Esophagus muscularis mucosa (tissue), 4 donors: ENCODE results near the gene NUP98.

Experiments used
- CTCF ChIP-seq, 3 experiments: fragments of 200-600 bp in 2 of 3; fragments of 450-650 bp in 1 of 3; sonication (generic) in 2 of 3; IDR thresholded peaks; one replicate each; pipeline ENCODE4 v1.5.1; 2017 to 2019; ENCODE audit warnings: antibody characterized with exemption in 3 of 3, mild to moderate bottlenecking in 2 of 3, moderate library complexity in 1 of 3
- EP300 ChIP-seq: sonication (generic); formaldehyde crosslinking; IDR thresholded peaks from one replicate; pipeline ENCODE4 v1.6.1; 2017; ENCODE audit warnings: antibody characterized with exemption
- POLR2A ChIP-seq: fragments of 450-650 bp; IDR thresholded peaks from one replicate; pipeline ENCODE4 v1.6.1; 2017; ENCODE audit warnings: antibody characterized with exemption, moderate library complexity, mild to moderate bottlenecking, low read depth

GRCh38 chr11:3747704-3748103 is 49.6 kb downstream of the NUP98 start:
- no peak for TF ChIP-seq CTCF (IDR thresholded peaks at IDR 0.05)
- TF ChIP-seq POLR2A = no peak
- TF ChIP-seq EP300 = no peak
